Measurements from ENCODE around the gene C4orf36. TPM values are rescaled to one million over a fixed set of nuclear protein-coding genes. Genes with fewer than 3 reads are reported as not detected.

C4orf36 gene
- total and polyA plus RNA-seq, 10 donors, result 0.17 to 1.1 (median 0.82) TPM; not detected in 7

DNA sequence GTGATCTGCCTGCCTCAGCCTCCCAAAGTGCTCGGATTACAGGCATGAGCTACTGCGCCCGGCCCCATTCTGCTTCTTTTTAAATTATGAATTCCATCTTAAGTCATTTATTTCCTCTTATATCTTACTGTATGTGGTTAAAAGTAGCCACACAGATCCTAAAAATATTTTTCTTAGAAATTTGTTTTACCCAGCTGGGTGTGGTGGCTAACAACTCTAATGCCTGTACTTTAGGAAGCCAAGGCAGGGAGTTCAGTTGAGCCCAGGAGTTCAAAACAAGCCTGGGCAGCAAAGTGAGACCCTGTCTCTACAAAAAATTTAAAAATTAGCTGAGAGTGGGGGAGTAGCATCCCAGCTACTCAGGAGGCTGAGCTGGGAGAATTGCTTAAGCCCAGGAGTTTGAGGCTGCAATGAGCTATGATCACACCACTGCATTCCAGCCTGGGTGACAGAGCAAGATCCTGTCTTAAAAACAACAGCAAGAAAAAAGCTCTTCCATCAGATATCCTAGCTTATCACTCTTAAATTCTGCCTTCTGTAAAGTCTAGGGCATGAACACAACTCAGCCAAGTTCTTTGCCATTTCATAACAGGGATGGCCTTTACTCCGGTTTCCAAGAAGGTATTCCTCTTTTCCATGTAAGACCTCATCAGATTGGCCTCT lies 27.5 kb upstream of the C4orf36 start:
- Histone ChIP-seq H3K36me3 (no peaks in the 10 kb centered on the region), H3K27me3 (replicated peaks in 1 of 7) (no peaks in the 10 kb centered on the region), H3K4me3 (no peak overlapping the region), H3K4me1 (peaks cover 0 to 21% (median 3%) of the 10 kb centered on the region in 6 donors), H3K9me3 (no peaks in the 10 kb centered on the region), H3K27ac (no peak overlapping the region)
- no peak for DNase-seq
- TF ChIP-seq POLR2AphosphoS5 (IDR thresholded peaks at IDR 0.05), result no peak
- TF ChIP-seq POLR2A (IDR thresholded peaks at IDR 0.05), result no peak
- TF ChIP-seq, protein P1, sequence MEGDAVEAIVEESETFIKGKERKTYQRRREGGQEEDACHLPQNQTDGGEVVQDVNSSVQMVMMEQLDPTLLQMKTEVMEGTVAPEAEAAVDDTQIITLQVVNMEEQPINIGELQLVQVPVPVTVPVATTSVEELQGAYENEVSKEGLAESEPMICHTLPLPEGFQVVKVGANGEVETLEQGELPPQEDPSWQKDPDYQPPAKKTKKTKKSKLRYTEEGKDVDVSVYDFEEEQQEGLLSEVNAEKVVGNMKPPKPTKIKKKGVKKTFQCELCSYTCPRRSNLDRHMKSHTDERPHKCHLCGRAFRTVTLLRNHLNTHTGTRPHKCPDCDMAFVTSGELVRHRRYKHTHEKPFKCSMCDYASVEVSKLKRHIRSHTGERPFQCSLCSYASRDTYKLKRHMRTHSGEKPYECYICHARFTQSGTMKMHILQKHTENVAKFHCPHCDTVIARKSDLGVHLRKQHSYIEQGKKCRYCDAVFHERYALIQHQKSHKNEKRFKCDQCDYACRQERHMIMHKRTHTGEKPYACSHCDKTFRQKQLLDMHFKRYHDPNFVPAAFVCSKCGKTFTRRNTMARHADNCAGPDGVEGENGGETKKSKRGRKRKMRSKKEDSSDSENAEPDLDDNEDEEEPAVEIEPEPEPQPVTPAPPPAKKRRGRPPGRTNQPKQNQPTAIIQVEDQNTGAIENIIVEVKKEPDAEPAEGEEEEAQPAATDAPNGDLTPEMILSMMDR (IDR thresholded peaks at IDR 0.05 in 8 of 11, conservative IDR thresholded peaks at IDR 0.05 in 3 of 11), result no peak
- intact Hi-C loops (cut with DNase I; ENCODE audit: low total_unique reads), result loop anchor here (5.0 to 10.0 kb wide), 2 partner anchors 173 to 305 kb away; partner anchors contain the start of gene KLHL8
- 84 to 96% (median 88%) methylated on average over 4 of the region's 4 CpGs for WGBS, 5 donors

DNA sequence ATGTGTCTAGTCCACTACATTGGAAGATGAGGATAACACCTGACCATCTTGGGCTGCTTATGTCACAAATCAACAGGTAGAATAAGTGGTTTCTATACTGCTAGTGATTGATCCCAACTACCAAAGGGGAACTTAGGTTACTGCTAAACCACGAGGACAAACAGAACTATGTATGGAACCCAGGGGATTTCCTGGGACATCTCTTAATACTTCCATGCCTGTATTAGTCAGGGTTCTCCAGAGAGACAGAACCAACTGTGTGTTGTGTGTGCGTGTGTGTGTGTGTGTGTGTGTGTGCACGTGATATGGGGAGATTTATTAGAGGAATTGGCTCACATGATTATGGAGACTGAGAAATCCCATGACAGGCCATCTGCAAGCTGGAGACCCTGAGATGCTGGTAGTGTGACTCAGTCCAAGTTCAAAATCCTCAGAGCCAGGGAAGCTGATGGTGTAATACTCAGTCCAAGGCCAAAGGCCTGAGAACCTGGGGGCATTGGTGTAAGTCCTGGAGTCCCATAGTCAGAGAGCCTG lies 26.4 kb upstream of the C4orf36 start:
- DNase-seq, result no peak
- intact Hi-C loops (cut with DNase I; ENCODE audit: low total_unique reads), result no loop called here
- Histone ChIP-seq H3K4me1 (peaks cover 0 to 17% (median 1%) of the 10 kb centered on the region in 6 donors), H3K9me3 (no peaks in the 10 kb centered on the region), H3K4me3 (no peak overlapping the region), H3K27me3 (replicated peaks in 1 of 7) (no peaks in the 10 kb centered on the region), H3K27ac (no peak overlapping the region), H3K36me3 (no peaks in the 10 kb centered on the region)
- 23 to 56% (median 37%) methylated on average over 3 of the region's 3 CpGs for WGBS, 5 donors
- TF ChIP-seq POLR2A (IDR thresholded peaks at IDR 0.05) (no peak), POLR2AphosphoS5 (IDR thresholded peaks at IDR 0.05) (no peak)
- TF ChIP-seq, protein P1 (IDR thresholded peaks at IDR 0.05 in 8 of 11, conservative IDR thresholded peaks at IDR 0.05 in 3 of 11), result no peak

DNA sequence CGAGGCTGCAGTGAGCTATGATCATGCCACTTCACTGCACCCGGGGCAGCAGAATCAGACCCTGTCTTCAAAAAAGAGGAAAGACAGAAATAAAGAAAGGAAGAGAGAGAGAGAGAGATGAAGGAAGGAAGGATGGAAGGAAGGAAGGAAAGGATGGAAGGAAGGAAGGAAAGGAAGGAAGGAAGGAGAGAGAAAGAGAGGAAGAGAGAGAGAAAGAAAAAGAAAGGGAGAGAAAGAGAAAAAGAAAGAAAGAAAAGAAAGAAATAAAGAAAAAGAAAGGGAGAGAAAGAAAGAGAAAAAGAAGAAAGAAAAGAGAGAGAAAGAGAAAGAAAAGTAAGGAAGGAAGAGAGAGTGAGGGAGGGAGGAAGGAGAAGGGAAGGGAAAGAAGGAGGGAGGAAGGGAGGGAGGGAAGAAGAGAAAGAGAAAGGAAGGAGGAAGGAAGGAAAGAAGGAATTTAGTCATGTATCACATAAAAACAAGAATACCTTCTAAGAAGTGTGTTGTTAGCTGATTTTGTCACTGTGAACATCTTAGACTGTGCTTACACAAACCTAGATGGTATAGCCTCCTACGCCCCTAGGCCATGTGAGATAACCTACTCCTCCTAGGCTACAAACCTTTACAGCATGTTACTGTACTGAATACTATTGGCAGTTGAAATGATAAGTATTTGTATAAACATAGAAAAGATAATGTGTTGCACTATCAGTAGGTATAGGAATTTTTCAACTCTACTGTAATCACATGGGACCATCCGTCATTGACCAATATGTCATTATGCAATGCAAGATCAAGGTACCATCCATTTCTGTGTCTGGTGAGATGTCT lies 25.2 kb upstream of the C4orf36 start:
- no peaks in the 10 kb centered on the region for H3K27me3 ChIP-seq (replicated peaks in 1 of 7)
- peaks cover 0 to 14% (median under 1%) of the 10 kb centered on the region in 6 donors for H3K4me1 ChIP-seq
- intact Hi-C loops (cut with DNase I; ENCODE audit: low total_unique reads), result no loop called here
- no peaks in the 10 kb centered on the region for H3K9me3 ChIP-seq
- 79 to 96% (median 88%) methylated on average over 4 of the region's 4 CpGs for WGBS, 5 donors
- no peaks in the 10 kb centered on the region for H3K36me3 ChIP-seq
- DNase-seq, result no peak
- TF ChIP-seq POLR2AphosphoS5 (IDR thresholded peaks at IDR 0.05) (no peak), POLR2A (IDR thresholded peaks at IDR 0.05) (no peak)
- TF ChIP-seq, protein P1 (IDR thresholded peaks at IDR 0.05 in 8 of 11, conservative IDR thresholded peaks at IDR 0.05 in 3 of 11), result no peak
- H3K4me3 ChIP-seq, result no peak overlapping the region
- H3K27ac ChIP-seq, result no peak overlapping the region

DNA sequence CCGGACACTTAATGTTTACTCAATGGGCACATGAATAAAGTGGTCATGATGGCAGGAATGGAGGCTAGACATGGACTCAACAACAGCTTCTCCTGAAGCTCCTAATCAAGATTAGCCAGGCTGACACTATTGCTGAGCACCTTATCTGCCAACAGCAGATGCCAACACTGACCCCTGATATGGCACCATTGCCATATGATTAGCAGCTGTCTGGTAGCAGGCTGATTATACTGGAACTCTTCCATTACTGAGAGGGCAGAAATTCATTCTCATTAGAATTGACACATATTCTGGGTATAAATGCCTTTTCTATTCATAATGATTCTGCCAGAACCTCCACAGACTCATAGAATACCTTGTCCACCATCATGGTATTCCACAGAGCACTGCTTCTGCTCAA lies 24.2 kb upstream of the C4orf36 start:
- no peaks in the 10 kb centered on the region for H3K36me3 ChIP-seq
- no peaks in the 10 kb centered on the region for H3K9me3 ChIP-seq
- 0 to 94% (median 50%) methylated on average over 1 of the region's 1 CpG for WGBS, 5 donors
- H3K27ac ChIP-seq, result no peak overlapping the region
- TF ChIP-seq, protein P1 (IDR thresholded peaks at IDR 0.05 in 8 of 11, conservative IDR thresholded peaks at IDR 0.05 in 3 of 11), result no peak
- TF ChIP-seq POLR2A (IDR thresholded peaks at IDR 0.05) (no peak), POLR2AphosphoS5 (IDR thresholded peaks at IDR 0.05) (no peak)
- intact Hi-C loops (cut with DNase I; ENCODE audit: low total_unique reads), result no loop called here
- H3K4me3 ChIP-seq, result no peak overlapping the region
- H3K27me3 ChIP-seq (replicated peaks in 1 of 7), result no peaks in the 10 kb centered on the region
- DNase-seq, result no peak
- peaks cover 0 to 6% (median 4%) of the 10 kb centered on the region in 6 donors for H3K4me1 ChIP-seq

All from spleen (tissue), 11 donors.